HEK293 (cell line): ENCODE measurements around the gene CHSY1.

Experiments used
- CTCF ChIP-seq: fragments of 450-650 bp; formaldehyde crosslinking; IDR thresholded peaks from 2 replicates; pipeline ENCODE4 v1.5.1; 2016; ENCODE audit warnings: missing biosample characterization, missing genetic modification characterization
- YY1 ChIP-seq: fragments of 450-650 bp; formaldehyde crosslinking; IDR thresholded peaks from 2 replicates; pipeline ENCODE4 v1.5.1; 2018; ENCODE audit warnings: missing biosample characterization, missing genetic modification characterization

- TF ChIP-seq YY1 (tag by site-specific recombination), result no peak
- no peak for TF ChIP-seq CTCF
Measured at GRCh38 chr15:101240358-101240757, 11.5 kb downstream of the CHSY1 start.
